Tibial nerve (tissue), 4 donors: ENCODE measurements around the gene EBF3. TPM values are rescaled to one million over a fixed set of nuclear protein-coding genes. Genes with fewer than 3 reads are reported as not detected.

Source experiments
- DNase-seq, 2 donors: peaks; one replicate each; pipeline ENCODE4 v3.0.0-alpha.2; 2019; ENCODE audit warnings: low spot score in 2 of 2
- H3K27ac ChIP-seq, 4 donors: fragments of 200-600 bp; sonication (generic) in 3 of 4; one replicate each; pipeline ENCODE4 v1.5.1; 2017 to 2019; ENCODE audit warnings: mild to moderate bottlenecking in 1 of 4
- H3K27me3 ChIP-seq, 2 donors: fragments of 200-600 bp; sonication (generic) in 1 of 2; one replicate each; pipeline versions ENCODE4 v1.5.1 to v1.6.0; 2017 to 2019
- H3K36me3 ChIP-seq, 3 donors: fragments of 200-600 bp; sonication (generic); one replicate each; pipeline ENCODE4 v1.5.1; 2018 to 2019
- H3K4me1 ChIP-seq, 4 donors: fragments of 200-600 bp; sonication (generic) in 3 of 4; one replicate each; pipeline ENCODE4 v1.5.1; 2017 to 2019
- H3K4me3 ChIP-seq, 4 donors: fragments of 200-600 bp; sonication (generic) in 3 of 4; one replicate each; pipeline ENCODE4 v1.5.1; 2017 to 2019; ENCODE audit warnings: mild to moderate bottlenecking in 1 of 4, moderate library complexity in 1 of 4
- H3K9me3 ChIP-seq, 4 donors: fragments of 200-600 bp; sonication (generic) in 3 of 4; one replicate each; pipeline ENCODE4 v1.5.1; 2017 to 2019
- EP300 ChIP-seq, 2 donors: sonication (generic); formaldehyde crosslinking; IDR thresholded peaks; one replicate each; pipeline ENCODE4 v1.6.1; 2017; ENCODE audit warnings: antibody characterized with exemption in 2 of 2, mild to moderate bottlenecking in 1 of 2
- POLR2A ChIP-seq, 2 donors: fragments of 450-650 bp; IDR thresholded peaks; one replicate each; pipeline ENCODE4 v1.6.1; 2017; ENCODE audit warnings: antibody characterized with exemption in 2 of 2, mild to moderate bottlenecking in 2 of 2, moderate library complexity in 2 of 2
- WGBS, 2 donors: methylation state at CpG; one replicate each; pipeline ENCODE4 v1.1.5; 2018; 5-methylcytosine and 5-hydroxymethylcytosine counted together
- total RNA-seq, 4 donors: library from RNA; depleted of rRNA; stranded (reverse); fragments of >200 nt; gene quantifications; one replicate each; pipeline ENCODE4 v1.1.0, GENCODE V29; 2016
- TF ChIP-seq, protein P1 (sequence below), 5 experiments: fragments of 200-600 bp in 3 of 5; fragments of 450-650 bp in 2 of 5; sonication (generic) in 3 of 5; IDR thresholded peaks; one replicate each; pipeline ENCODE4 v1.5.1; 2016 to 2019; ENCODE audit warnings: antibody characterized with exemption in 5 of 5, mild to moderate bottlenecking in 3 of 5, moderate library complexity in 2 of 5

The EBF3 gene
- total RNA-seq, 4 donors from 2014 or later, result 27.3 to 41.0 (median 31.2) TPM

DNA sequence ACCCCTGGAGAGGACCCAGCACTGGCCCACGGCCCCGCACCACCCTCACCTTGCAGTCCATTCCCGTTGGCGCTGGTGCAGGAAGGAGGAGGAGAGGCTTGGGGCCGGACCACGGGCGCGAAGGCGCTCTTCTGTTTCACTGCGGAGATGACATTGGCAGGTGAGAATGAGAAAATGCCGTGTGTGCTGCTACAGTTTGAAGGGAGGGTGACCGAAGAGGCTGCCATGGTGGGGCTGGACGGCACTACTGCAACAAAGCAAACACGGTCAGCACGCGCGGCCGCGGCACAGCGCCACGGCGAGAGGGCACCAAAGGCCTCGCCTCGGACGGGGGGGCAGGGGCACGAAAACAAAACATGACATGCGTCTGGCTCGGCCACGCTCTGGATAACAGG is 123.9 kb downstream of the EBF3 start:
- peaks cover 0 to 61% (median 0%) of the 10 kb centered on the region in 3 donors for H3K36me3 ChIP-seq
- no peaks in the 10 kb centered on the region for H3K4me1 ChIP-seq
- H3K27me3 ChIP-seq, result no peaks in the 10 kb centered on the region
- no peak for DNase-seq
- no peak overlapping the region for H3K4me3 ChIP-seq
- no peaks in the 10 kb centered on the region for H3K9me3 ChIP-seq
- whole genome bisulfite sequencing, 2 donors, result 94 to 95% methylated on average over 27 to 29 of the region's 29 CpGs
- no peak for TF ChIP-seq POLR2A (IDR thresholded peaks at IDR 0.05)
- no peak overlapping the region for H3K27ac ChIP-seq

DNA sequence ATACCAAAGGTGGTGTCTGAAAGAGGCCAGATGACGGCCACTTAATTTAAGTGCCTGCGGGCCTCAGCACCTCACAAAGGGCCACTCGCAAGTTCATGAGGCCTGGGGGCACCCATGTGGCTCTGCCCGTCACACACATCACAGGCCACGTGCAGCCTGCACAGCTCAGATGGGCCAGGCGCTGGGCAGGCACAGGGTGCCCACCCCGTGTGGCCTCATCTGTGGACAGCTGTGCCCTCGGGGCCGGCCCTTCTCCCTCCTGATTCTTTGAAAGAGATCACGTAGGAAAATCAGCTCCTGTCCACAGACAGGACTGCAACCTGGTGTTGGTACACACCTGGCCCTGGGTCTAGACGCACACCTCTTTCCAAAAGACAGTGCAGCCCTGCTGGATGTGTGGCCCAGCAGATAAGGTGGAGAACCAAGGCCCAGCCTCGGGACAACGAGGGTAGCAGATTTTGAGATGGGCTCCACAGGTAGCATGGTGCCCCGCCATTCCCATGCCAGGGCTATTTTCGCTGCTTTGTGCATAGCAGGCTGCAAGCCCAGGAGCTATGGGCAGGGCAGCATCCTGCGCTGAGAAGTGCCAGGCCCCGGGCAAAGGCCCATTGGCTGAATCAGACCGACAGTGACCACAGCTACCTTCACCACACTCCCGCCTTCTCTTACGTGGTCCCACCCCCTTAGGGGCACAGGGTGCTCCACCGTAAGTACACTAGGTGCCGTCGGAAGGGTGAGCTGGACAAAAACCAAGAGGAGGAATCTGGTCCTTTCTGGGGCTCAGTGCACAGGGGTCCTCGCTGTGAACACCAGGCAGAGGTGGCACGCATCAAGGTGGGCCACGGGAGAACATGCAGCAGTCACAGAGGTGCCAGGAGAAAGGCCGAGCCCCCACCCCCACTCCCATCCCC is 124.5 kb downstream of the EBF3 start:
- Histone ChIP-seq H3K9me3 (no peaks in the 10 kb centered on the region), H3K4me3 (no peak overlapping the region), H3K27me3 (no peaks in the 10 kb centered on the region), H3K27ac (no peak overlapping the region), H3K36me3 (peaks cover 0 to 61% (median 0%) of the 10 kb centered on the region in 3 donors), H3K4me1 (no peaks in the 10 kb centered on the region)
- WGBS, 2 donors, result 93 to 97% methylated on average over 27 of the region's 27 CpGs
- DNase-seq, result no peak
- TF ChIP-seq EP300 (IDR thresholded peaks at IDR 0.05), result no peak
- no peak for TF ChIP-seq POLR2A (IDR thresholded peaks at IDR 0.05)
- TF ChIP-seq, protein P1, sequence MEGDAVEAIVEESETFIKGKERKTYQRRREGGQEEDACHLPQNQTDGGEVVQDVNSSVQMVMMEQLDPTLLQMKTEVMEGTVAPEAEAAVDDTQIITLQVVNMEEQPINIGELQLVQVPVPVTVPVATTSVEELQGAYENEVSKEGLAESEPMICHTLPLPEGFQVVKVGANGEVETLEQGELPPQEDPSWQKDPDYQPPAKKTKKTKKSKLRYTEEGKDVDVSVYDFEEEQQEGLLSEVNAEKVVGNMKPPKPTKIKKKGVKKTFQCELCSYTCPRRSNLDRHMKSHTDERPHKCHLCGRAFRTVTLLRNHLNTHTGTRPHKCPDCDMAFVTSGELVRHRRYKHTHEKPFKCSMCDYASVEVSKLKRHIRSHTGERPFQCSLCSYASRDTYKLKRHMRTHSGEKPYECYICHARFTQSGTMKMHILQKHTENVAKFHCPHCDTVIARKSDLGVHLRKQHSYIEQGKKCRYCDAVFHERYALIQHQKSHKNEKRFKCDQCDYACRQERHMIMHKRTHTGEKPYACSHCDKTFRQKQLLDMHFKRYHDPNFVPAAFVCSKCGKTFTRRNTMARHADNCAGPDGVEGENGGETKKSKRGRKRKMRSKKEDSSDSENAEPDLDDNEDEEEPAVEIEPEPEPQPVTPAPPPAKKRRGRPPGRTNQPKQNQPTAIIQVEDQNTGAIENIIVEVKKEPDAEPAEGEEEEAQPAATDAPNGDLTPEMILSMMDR (IDR thresholded peaks at IDR 0.05), result no peak

DNA sequence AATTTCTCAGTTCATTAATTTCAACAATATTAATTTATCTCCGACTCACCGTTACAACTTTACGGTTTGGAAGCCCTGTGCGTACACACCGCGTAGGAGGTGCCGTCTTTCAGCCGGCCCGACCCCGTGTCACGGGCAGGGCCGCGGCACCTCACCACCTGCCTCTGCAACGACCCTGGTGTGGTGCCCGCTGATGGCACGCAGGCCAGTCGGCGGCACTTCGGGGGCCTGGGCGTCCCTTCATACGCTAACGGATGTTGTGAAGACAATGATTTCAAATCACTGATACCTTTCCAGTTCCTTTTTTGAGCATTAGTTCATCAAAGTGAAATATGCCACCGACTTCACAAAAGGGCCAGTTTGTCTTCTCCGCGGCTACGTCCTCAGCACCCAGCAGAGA is 125.3 kb downstream of the EBF3 start:
- Histone ChIP-seq H3K9me3 (no peaks in the 10 kb centered on the region), H3K27ac (no peak overlapping the region), H3K36me3 (peaks cover 0 to 58% (median 0%) of the 10 kb centered on the region in 3 donors), H3K27me3 (no peaks in the 10 kb centered on the region), H3K4me1 (no peaks in the 10 kb centered on the region), H3K4me3 (no peak overlapping the region)
- no peak for DNase-seq
- no peak for TF ChIP-seq POLR2A (IDR thresholded peaks at IDR 0.05)
- no peak for TF ChIP-seq EP300 (IDR thresholded peaks at IDR 0.05)
- TF ChIP-seq, protein P1 (IDR thresholded peaks at IDR 0.05), result no peak
- 97 to 98% methylated on average over 26 of the region's 26 CpGs for WGBS, 2 donors

DNA sequence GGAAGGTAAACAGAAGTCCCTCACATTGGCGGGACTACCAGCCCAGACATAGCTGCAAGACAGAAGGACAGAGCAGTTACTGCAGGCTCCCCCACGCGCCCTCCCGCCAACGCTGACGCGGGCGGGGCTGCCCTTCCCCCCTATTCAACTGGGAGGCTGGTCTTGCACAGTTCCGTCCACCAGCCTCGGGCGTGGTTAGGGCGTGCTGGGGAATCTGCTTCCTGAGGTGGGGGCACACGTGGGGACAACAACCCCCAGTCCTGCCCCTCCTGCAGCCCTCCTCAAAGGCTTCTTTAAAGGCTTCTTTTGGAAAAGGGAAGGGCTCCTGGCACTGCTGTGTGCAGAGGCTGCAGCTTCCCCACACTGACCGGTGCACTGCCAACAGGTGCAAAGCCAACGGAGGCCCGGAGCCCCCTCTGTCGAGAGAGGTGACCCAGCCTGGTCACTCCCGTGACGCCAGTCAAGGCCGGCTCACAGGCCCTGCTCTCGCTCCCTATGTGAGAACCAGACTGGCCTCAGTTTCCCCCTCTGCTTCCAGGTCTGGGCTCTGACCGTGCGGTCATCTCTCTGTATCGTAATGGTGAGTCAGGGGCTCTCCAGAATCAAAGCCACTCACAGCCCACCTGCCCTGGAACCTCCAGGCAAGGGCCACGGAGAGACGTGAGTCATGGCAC is 126.0 kb downstream of the EBF3 start:
- Histone ChIP-seq H3K4me1 (no peaks in the 10 kb centered on the region), H3K27me3 (no peaks in the 10 kb centered on the region), H3K36me3 (peaks cover 0 to 57% (median 0%) of the 10 kb centered on the region in 3 donors), H3K9me3 (no peaks in the 10 kb centered on the region), H3K4me3 (no peak overlapping the region), H3K27ac (no peak overlapping the region)
- DNase-seq, result no peak
- WGBS, 2 donors, result 82 to 87% methylated on average over 21 to 26 of the region's 26 CpGs
- TF ChIP-seq POLR2A (IDR thresholded peaks at IDR 0.05), result no peak
- TF ChIP-seq, protein P1 (IDR thresholded peaks at IDR 0.05), result no peak
- no peak for TF ChIP-seq EP300 (IDR thresholded peaks at IDR 0.05)

DNA sequence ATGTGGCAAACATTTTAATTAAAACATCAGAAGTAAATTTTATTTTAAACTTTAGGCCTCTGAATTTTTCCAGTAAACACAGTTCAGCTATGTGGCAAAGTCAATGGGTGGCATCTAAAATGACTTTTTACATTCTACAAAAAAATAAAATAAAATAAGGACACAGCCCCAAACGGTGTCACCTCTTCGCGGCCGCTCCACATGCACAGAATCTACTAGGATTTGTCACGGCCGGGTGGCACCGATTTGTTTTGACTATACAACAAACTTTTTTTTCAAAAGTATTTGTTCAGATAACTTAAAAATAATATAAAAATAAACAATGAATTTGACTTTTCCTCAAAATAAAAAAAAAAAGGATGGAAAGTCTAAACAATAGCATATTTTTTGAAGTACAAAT is 127.8 kb downstream of the EBF3 start:
- TF ChIP-seq EP300 (IDR thresholded peaks at IDR 0.05), result no peak
- TF ChIP-seq, protein P1 (IDR thresholded peaks at IDR 0.05), result no peak
- no peak for TF ChIP-seq POLR2A (IDR thresholded peaks at IDR 0.05)
- Histone ChIP-seq H3K9me3 (no peaks in the 10 kb centered on the region), H3K4me1 (no peaks in the 10 kb centered on the region), H3K27ac (no peak overlapping the region), H3K36me3 (peaks cover 0 to 39% (median 0%) of the 10 kb centered on the region in 3 donors), H3K27me3 (no peaks in the 10 kb centered on the region), H3K4me3 (no peak overlapping the region)
- DNase-seq, result no peak
- 89 to 91% methylated on average over 7 of the region's 7 CpGs for WGBS, 2 donors
